Upper lobe of left lung (tissue), 4 donors: Measurements from ENCODE around the gene KRTAP22-1.

Experiments used
- CTCF ChIP-seq, 6 experiments: fragments of 450-650 bp in 4 of 6; fragments of 200-600 bp in 2 of 6; sonication (generic) in 2 of 6; IDR thresholded peaks; one replicate each; pipeline ENCODE4 v1.5.1; 2016 to 2019; ENCODE audit warnings: antibody characterized with exemption in 6 of 6
- EP300 ChIP-seq, 4 donors: sonication (generic); formaldehyde crosslinking; IDR thresholded peaks; one replicate each; pipeline ENCODE4 v1.5.1; 2017; ENCODE audit warnings: antibody characterized with exemption in 4 of 4, control low read depth in 2 of 4
- POLR2A ChIP-seq, 4 donors: fragments of 450-650 bp; IDR thresholded peaks; one replicate each; pipeline ENCODE4 v1.5.1; 2016 to 2017; ENCODE audit warnings: antibody characterized with exemption in 4 of 4, mild to moderate bottlenecking in 2 of 4
- POLR2AphosphoS5 ChIP-seq, 2 donors: sonication (generic); formaldehyde crosslinking; IDR thresholded peaks; one replicate each; pipeline ENCODE4 v1.5.1; 2017; ENCODE audit warnings: antibody characterized with exemption in 2 of 2

GRCh38 chr21:30600787-30601186 is at the start of gene KRTAP22-1:
- no peak for TF ChIP-seq CTCF (IDR thresholded peaks at IDR 0.05)
- TF ChIP-seq POLR2A (IDR thresholded peaks at IDR 0.05), result no peak
- TF ChIP-seq EP300 (IDR thresholded peaks at IDR 0.05), result no peak
- TF ChIP-seq POLR2AphosphoS5 (IDR thresholded peaks at IDR 0.05), result no peak
